GM12878 (cell line): Measurements from ENCODE around the gene TREM1. TPM values are rescaled to one million over a fixed set of nuclear protein-coding genes. Genes with fewer than 3 reads are reported as not detected.

Experiments used
- ATAC-seq: fragments of 200-7000 bp; cut with Tn5 transposase; 3 replicates; pipeline ENCODE4 v1.9.1; 2020; ENCODE audit warnings: mild to moderate bottlenecking, moderate library complexity
- BruUV-seq: library from RNA; stranded (reverse); fragments of 400-500 nt; replicated peaks from 2 replicates; lab custom pipeline; 2021; lab: Mats Ljungman, UMichigan
- CTCF ChIA-PET: fragments of 300-600 bp; sonication (Branson Sonifier 250); formaldehyde crosslinking; extraction: SDS; loops from one replicate; lab custom pipeline; 2021; ENCODE audit warnings: inconsistent platforms; lab: Yijun Ruan, JAX
- POLR2A ChIA-PET: fragments of 350-600 bp; formaldehyde crosslinking; extraction: SDS; loops from one replicate; lab custom pipeline; 2021; ENCODE audit warnings: inconsistent platforms; lab: Charles Lee
- RAD21 ChIA-PET: fragments of 300-600 bp; sonication (Branson Sonifier 250); formaldehyde crosslinking; loops from one replicate; lab custom pipeline; 2023; ENCODE audit warnings: antibody characterized with exemption; ENCODE audit not compliant: unreplicated experiment; lab: Charles Lee
- SMC1A ChIA-PET: fragments of 300-600 bp; sonication (Branson Sonifier 250); formaldehyde crosslinking; loops from one replicate; lab custom pipeline; 2023; ENCODE audit not compliant: unreplicated experiment, uncharacterized antibody; lab: Charles Lee
- DNase-seq: peaks from one replicate; pipeline ENCODE4 v3.0.0-alpha.2; 2011; ENCODE audit warnings: low read depth, low spot score
- FAIRE-seq: peaks from 3 replicates; lab custom pipeline; 2011; peaks lifted over from hg19 to GRCh38; lab: Jason Lieb, UNC
- H2AFZ ChIP-seq: 2 replicates; pipeline ENCODE4 v1.6.0; 2011; ENCODE audit warnings: low read depth, low read length, control low read depth; ENCODE audit not compliant: control insufficient read depth
- H3K27ac ChIP-seq: 2 replicates; pipeline ENCODE4 v1.5.1; 2011; ENCODE audit warnings: control low read depth; ENCODE audit not compliant: control insufficient read depth, insufficient read depth
- H3K27me3 ChIP-seq, 2 experiments: replicated peaks in 1 of 2; 2 replicates each; pipeline versions ENCODE4 v1.6.0 to v1.6.1; 2011; ENCODE audit warnings: low read length in 1 of 2; ENCODE audit not compliant: control insufficient read depth in 2 of 2, insufficient read depth in 2 of 2
- H3K36me3 ChIP-seq, 2 experiments: 2 replicates each; pipeline ENCODE4 v1.5.1; 2011; ENCODE audit warnings: low read length in 1 of 2; ENCODE audit not compliant: control insufficient read depth in 2 of 2, insufficient read depth in 2 of 2
- H3K4me1 ChIP-seq: 2 replicates; pipeline ENCODE4 v1.6.1; 2011; ENCODE audit warnings: mild to moderate bottlenecking, low read length, moderate library complexity, mixed read lengths; ENCODE audit not compliant: control insufficient read depth, insufficient read depth
- H3K4me2 ChIP-seq: 2 replicates; pipeline ENCODE4 v1.6.0; 2011; ENCODE audit warnings: control low read depth; ENCODE audit not compliant: control insufficient read depth, insufficient read depth
- H3K4me3 ChIP-seq: fragments of 200-600 bp; sonication (generic); 2 replicates; pipeline ENCODE4 v1.5.1; 2016
- H3K79me2 ChIP-seq: 2 replicates; pipeline ENCODE4 v1.6.0; 2011; ENCODE audit warnings: low read length; ENCODE audit not compliant: control insufficient read depth, insufficient read depth
- H3K9ac ChIP-seq: 2 replicates; pipeline ENCODE4 v1.8.0; 2011; ENCODE audit warnings: low read length, control low read depth, mixed read lengths; ENCODE audit not compliant: control insufficient read depth, insufficient read depth
- H3K9me3 ChIP-seq: replicated peaks from 3 replicates; pipeline ENCODE4 v1.5.1; 2011; ENCODE audit warnings: mild to moderate bottlenecking, low read length; ENCODE audit not compliant: control insufficient read depth, insufficient read depth
- H4K20me1 ChIP-seq: 2 replicates; pipeline ENCODE4 v1.6.0; 2011; ENCODE audit not compliant: control insufficient read depth, insufficient read depth
- BCL11A ChIP-seq: IDR thresholded peaks from 2 replicates; pipeline ENCODE4 v1.6.1; 2011; ENCODE audit warnings: low read depth, low read length
- BMI1 ChIP-seq: fragments of 450-650 bp; IDR thresholded peaks from 2 replicates; pipeline ENCODE4 v1.6.1; 2016; ENCODE audit warnings: mild to moderate bottlenecking, moderate library complexity, borderline replicate concordance
- CEBPB ChIP-seq, 2 experiments: fragments of 150-350 bp in 1 of 2; IDR thresholded peaks; 2 replicates each; pipeline ENCODE4 v1.6.1; 2012 to 2014; ENCODE audit warnings: low read depth in 2 of 2, low read length in 2 of 2, borderline replicate concordance in 1 of 2, inconsistent platforms in 1 of 2
- CREM ChIP-seq: IDR thresholded peaks from 2 replicates; pipeline ENCODE4 v1.6.1; 2014; ENCODE audit warnings: antibody characterized with exemption, low read depth
- ETV6 ChIP-seq, 2 experiments: fragments of 450-650 bp in 1 of 2; IDR thresholded peaks in 1 of 2; conservative IDR thresholded peaks in 1 of 2; 2 replicates each; pipeline ENCODE4 v1.6.1; 2014; ENCODE audit warnings: antibody characterized with exemption in 1 of 2, borderline replicate concordance in 1 of 2, low read depth in 1 of 2, mild to moderate bottlenecking in 1 of 2, moderate library complexity in 1 of 2
- HDAC2 ChIP-seq: fragments of 200-600 bp; sonication (generic); IDR thresholded peaks from 2 replicates; pipeline ENCODE4 v1.6.1; 2017
- JUNB ChIP-seq: IDR thresholded peaks from 2 replicates; pipeline ENCODE4 v1.6.1; 2016; ENCODE audit warnings: antibody characterized with exemption, mild to moderate bottlenecking
- JUND ChIP-seq: IDR thresholded peaks from 2 replicates; pipeline ENCODE4 v1.6.1; 2012; ENCODE audit warnings: low read depth, mild to moderate bottlenecking, low read length, improper control_type of control experiment, moderate library complexity
- KLF5 ChIP-seq: fragments of 450-650 bp; IDR thresholded peaks from 2 replicates; pipeline ENCODE4 v1.6.1; 2014; ENCODE audit warnings: mild to moderate bottlenecking; ENCODE audit not compliant: partially characterized antibody
- MAX ChIP-seq: IDR thresholded peaks from 2 replicates; pipeline ENCODE4 v1.6.1; 2012; ENCODE audit warnings: low read depth, low read length, improper control_type of control experiment
- NR2F1 ChIP-seq: fragments of 450-650 bp; conservative IDR thresholded peaks from 2 replicates; pipeline ENCODE4 v1.6.1; 2017; ENCODE audit warnings: mild to moderate bottlenecking
- PKNOX1 ChIP-seq: fragments of 450-650 bp; IDR thresholded peaks from 2 replicates; pipeline ENCODE4 v1.6.1; 2016; ENCODE audit warnings: mild to moderate bottlenecking
- RAD21 ChIP-seq: IDR thresholded peaks from 2 replicates; pipeline ENCODE4 v1.6.1; 2011; ENCODE audit warnings: mild to moderate bottlenecking, low read depth, low read length, moderate library complexity; ENCODE audit not compliant: insufficient read depth
- RCOR1 ChIP-seq: conservative IDR thresholded peaks from 2 replicates; pipeline ENCODE4 v1.6.1; 2012; ENCODE audit warnings: low read depth, low read length, improper control_type of control experiment
- RELA ChIP-seq: fragments of 450-650 bp; IDR thresholded peaks from 2 replicates; pipeline ENCODE4 v1.8.0; 2014; ENCODE audit warnings: borderline replicate concordance; ENCODE audit not compliant: partially characterized antibody
- SMAD1 ChIP-seq: fragments of 450-650 bp; IDR thresholded peaks from 2 replicates; pipeline ENCODE4 v1.6.1; 2018; ENCODE audit warnings: mild to moderate bottlenecking, low read depth; ENCODE audit not compliant: partially characterized antibody
- SREBF2 ChIP-seq: IDR thresholded peaks from 2 replicates; pipeline ENCODE4 v1.6.1; 2012; ENCODE audit warnings: mild to moderate bottlenecking, low read length
- SUPT20H ChIP-seq: IDR thresholded peaks from 2 replicates; pipeline ENCODE4 v1.6.1; 2011; ENCODE audit warnings: low read depth, mild to moderate bottlenecking, low read length, moderate library complexity, borderline replicate concordance; ENCODE audit not compliant: control insufficient read depth
- ZNF24 ChIP-seq: fragments of 450-650 bp; IDR thresholded peaks from 2 replicates; pipeline ENCODE4 v1.6.1; 2017; ENCODE audit warnings: antibody characterized with exemption, mild to moderate bottlenecking
- ZNF592 ChIP-seq: fragments of 450-650 bp; IDR thresholded peaks from 2 replicates; pipeline ENCODE4 v1.6.1; 2017; ENCODE audit warnings: mild to moderate bottlenecking, moderate library complexity
- ZSCAN29 ChIP-seq: fragments of 450-650 bp; IDR thresholded peaks from 2 replicates; pipeline ENCODE4 v1.6.1; 2017; ENCODE audit warnings: mild to moderate bottlenecking, moderate library complexity
- WGBS: methylation state at CpG from one replicate; pipeline ENCODE4 v1.1.6; 2016; ENCODE audit warnings: low lambda C conversion rate; ENCODE audit not compliant: insufficient replicate concordance, insufficient coverage; ENCODE audit errors: missing lambda C conversion rate; 5-methylcytosine and 5-hydroxymethylcytosine counted together
- in situ Hi-C: fragments of 300-500 bp; cut with MboI; formaldehyde crosslinking; loops from 9 replicates; pipeline ENCODE4 v1.14.3; 2018; ENCODE audit warnings: mixed read lengths
- intact Hi-C: fragments of 100-400 bp; cut with micrococcal nuclease; formaldehyde crosslinking; loops from one replicate; pipeline ENCODE4 v1.14.2; 2022; ENCODE audit not compliant: unreplicated experiment
- polyA plus RNA-seq, 11 experiments: library from polyadenylated mRNA; depleted of rRNA in 4 of 11; unstranded in 6 of 11; stranded (reverse) in 5 of 11; fragments of >200 nt; fragmentation: Nextera tagmentation in 4 of 11; fragmentation: Illumina TruSeq in 1 of 11; extraction: Ambion mirVana in 4 of 11; extraction: Trizol in 1 of 11; gene quantifications; 1 replicate in 1 of 11; 2 replicates in 10 of 11; pipeline versions ENCODE4 v1.2.1 to v1.2.3, GENCODE V29; 2011 to 2016; ENCODE audit warnings: inconsistent platforms in 2 of 11, missing spikeins in 2 of 11, low read depth in 1 of 11
- total RNA-seq, 4 experiments: library from RNA; depleted of rRNA in 3 of 4; stranded (reverse); fragments of >200 nt in 3 of 4; fragmentation: Illumina TruSeq in 1 of 4; extraction: Trizol in 1 of 4; gene quantifications; 2 replicates each; pipeline versions ENCODE4 v1.2.1 to v1.2.3, GENCODE V29; 2013 to 2021

Gene TREM1
- total and polyA plus RNA-seq, 10 of the 15 experiments (the other 5 are each of a cell fraction or from before 2014, with no cell fraction given), result 0.09 to 2.6 (median 0.28) TPM; not detected in 2

- TF ChIP-seq CEBPB (IDR thresholded peaks at IDR 0.05; ENCODE audit: borderline replicate concordance in 1 of 2, low read depth in 2 of 2, low read length in 2 of 2) (no peak), JUNB (no peak), ETV6 (conservative IDR thresholded peaks at IDR 0.05 in 1 of 2, IDR thresholded peaks at IDR 0.05 in 1 of 2; ENCODE audit: borderline replicate concordance in 1 of 2, low read depth in 1 of 2) (no peak), RAD21 (no peak), NR2F1 (no peak), ZNF24 (no peak)
- TF ChIP-seq, all 136 proteins: peak for 0
Observed at GRCh38 chr6:41231246-41231645, 55.2 kb downstream of the TREM1 start (continued).

GRCh38 chr6:41229721-41230120, 56.8 kb downstream of the TREM1 start:
- DNase-seq, result no peak
- ChIA-PET CTCF (no interaction called here), SMC1A (no interaction called here), POLR2A (no interaction called here), RAD21 (no interaction called here)
- Histone ChIP-seq H3K4me1 (no peaks in the 10 kb centered on the region), H3K27me3 (peaks cover 0 to 3% of the 10 kb centered on the region in 2 experiments; a peak in 1 of 4 replicates), H3K9me3 (no peaks in the 10 kb centered on the region), H3K4me3 (no peak overlapping the region), H2AFZ (no peak overlapping the region), H3K9ac (no peak overlapping the region), H3K79me2 (no peaks in the 10 kb centered on the region), H3K4me2 (no peak overlapping the region), H3K36me3 (no peaks in the 10 kb centered on the region), H3K27ac (no peak overlapping the region), H4K20me1 (no peaks in the 10 kb centered on the region)
- ATAC-seq, result no peak
- BruUV-seq, result no TSS peak
- intact Hi-C loops (no loop called here), in situ Hi-C loops (no loop called here)
- FAIRE-seq, result no peak
- WGBS, result 11% methylated on average over 4 of the region's 4 CpGs
- TF ChIP-seq SUPT20H (no peak), ZNF592 (no peak), HDAC2 (no peak), JUND (no peak), RCOR1 (no peak), MAX (no peak), PKNOX1 (no peak), KLF5 (no peak), BMI1 (no peak), JUNB (no peak), CREM (no peak), SREBF2 (no peak), SMAD1 (no peak), BCL11A (no peak), ZSCAN29 (no peak), RELA (no peak)
